Measurements from ENCODE around the gene DLG2. TPM values are rescaled to one million over a fixed set of nuclear protein-coding genes. Genes with fewer than 3 reads are reported as not detected.

Gene DLG2
- total and polyA plus RNA-seq, 2 of the 4 experiments (the other 2 are of a cell fraction): 0.31 to 0.36 TPM

DNA sequence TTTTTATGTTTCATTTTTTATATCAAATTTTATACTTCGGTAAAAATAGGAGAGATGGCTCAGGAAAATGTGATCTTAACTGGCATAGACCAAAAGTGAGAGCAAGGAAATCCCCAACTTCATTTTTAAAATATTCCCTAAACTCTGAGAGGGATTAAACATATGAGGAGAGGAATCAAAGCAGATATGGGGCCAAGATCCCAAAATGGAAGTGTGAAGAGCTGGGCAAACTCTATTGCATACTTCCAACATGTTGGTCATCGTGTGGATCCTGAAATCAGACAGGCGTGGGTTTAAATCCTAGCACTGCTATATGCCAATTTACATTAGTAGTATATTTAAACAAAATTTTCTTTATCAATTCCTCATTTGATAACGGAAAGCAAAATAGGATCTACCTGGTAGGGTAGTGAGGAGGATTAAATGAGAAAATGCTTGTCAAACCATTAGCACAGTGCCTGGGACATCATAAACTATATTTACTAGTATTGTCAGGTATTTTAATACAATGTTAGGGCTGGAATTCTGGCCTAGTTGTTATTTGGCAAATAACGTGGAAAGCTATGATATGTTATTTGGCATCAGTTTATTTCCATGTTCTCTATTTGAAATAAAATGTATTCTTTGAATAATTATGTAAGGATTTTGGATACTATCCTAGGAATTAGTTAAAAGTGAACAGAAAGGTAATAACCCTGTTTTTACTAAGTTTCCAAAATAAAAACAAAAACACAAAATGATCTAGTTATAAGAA is 1948.1 kb downstream of the DLG2 start:
- no peaks in the 10 kb centered on the region for H3K9me3 ChIP-seq (ENCODE audit: control insufficient read depth, insufficient read depth, low read length)
- in situ Hi-C loops (cut with MboI; ENCODE audit: low sequenced_read_pairs) (no loop called here), intact Hi-C loops (cut with micrococcal nuclease) (no loop called here), dilution Hi-C loops (cut with HindIII; ENCODE audit: low sequenced_read_pairs, unreplicated experiment) (no loop called here)
- no TSS peak for BruUV-seq (replicated peaks)
- H2AK9ac ChIP-seq (replicated peaks; ENCODE audit: low read depth, low read length, poor library complexity): no peak overlapping the region
- H2BK120ac ChIP-seq (ENCODE audit: low read depth, low read length): no peak overlapping the region
- WGBS, 2 experiments (ENCODE audit: extremely low coverage in 2 of 2, insufficient read length in 1 of 2): no CpG with 5 or more reads among the region's 5 CpGs
- no peak overlapping the region for H4K91ac ChIP-seq (ENCODE audit: insufficient read depth, low read depth, low read length)
- ATAC-seq (ENCODE audit: low read depth) (no peak), DNase-seq (no peak)
- H3K4me2 ChIP-seq (ENCODE audit: low read depth, low read length): no peak overlapping the region
- no peak overlapping the region for H4K8ac ChIP-seq (ENCODE audit: low read depth in 2 of 2, low read length in 2 of 2)
- H3K4ac ChIP-seq (ENCODE audit: low read depth, low read length): no peak overlapping the region
- no peaks in the 10 kb centered on the region for H3K79me1 ChIP-seq (ENCODE audit: low read depth in 1 of 2, low read length in 2 of 2)
- no peak for TF ChIP-seq RFX5 (IDR thresholded peaks at IDR 0.05; ENCODE audit: low read depth, low read length)
- no peak for TF ChIP-seq MXI1 (IDR thresholded peaks at IDR 0.05; ENCODE audit: borderline replicate concordance, low read depth, low read length)
- no peak for TF ChIP-seq RAD21 (IDR thresholded peaks at IDR 0.05; ENCODE audit: low read length)
- TF ChIP-seq MAZ (IDR thresholded peaks at IDR 0.05; ENCODE audit: borderline replicate concordance, low read depth, low read length): no peak
- no peak for TF ChIP-seq RCOR1 (IDR thresholded peaks at IDR 0.05; ENCODE audit: insufficient replicate concordance, low read length)
- TF ChIP-seq, protein P1, sequence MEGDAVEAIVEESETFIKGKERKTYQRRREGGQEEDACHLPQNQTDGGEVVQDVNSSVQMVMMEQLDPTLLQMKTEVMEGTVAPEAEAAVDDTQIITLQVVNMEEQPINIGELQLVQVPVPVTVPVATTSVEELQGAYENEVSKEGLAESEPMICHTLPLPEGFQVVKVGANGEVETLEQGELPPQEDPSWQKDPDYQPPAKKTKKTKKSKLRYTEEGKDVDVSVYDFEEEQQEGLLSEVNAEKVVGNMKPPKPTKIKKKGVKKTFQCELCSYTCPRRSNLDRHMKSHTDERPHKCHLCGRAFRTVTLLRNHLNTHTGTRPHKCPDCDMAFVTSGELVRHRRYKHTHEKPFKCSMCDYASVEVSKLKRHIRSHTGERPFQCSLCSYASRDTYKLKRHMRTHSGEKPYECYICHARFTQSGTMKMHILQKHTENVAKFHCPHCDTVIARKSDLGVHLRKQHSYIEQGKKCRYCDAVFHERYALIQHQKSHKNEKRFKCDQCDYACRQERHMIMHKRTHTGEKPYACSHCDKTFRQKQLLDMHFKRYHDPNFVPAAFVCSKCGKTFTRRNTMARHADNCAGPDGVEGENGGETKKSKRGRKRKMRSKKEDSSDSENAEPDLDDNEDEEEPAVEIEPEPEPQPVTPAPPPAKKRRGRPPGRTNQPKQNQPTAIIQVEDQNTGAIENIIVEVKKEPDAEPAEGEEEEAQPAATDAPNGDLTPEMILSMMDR (conservative IDR thresholded peaks at IDR 0.05; ENCODE audit: low read depth, low read length): no peak
- TF ChIP-seq CHD1 (IDR thresholded peaks at IDR 0.05; ENCODE audit: low read depth, low read length): no peak
- no peak for TF ChIP-seq SMC3 (IDR thresholded peaks at IDR 0.05; ENCODE audit: low read depth, low read length)
- no peak for TF ChIP-seq CEBPB (IDR thresholded peaks at IDR 0.05; ENCODE audit: low read depth, low read length)
- TF ChIP-seq, protein P2, sequence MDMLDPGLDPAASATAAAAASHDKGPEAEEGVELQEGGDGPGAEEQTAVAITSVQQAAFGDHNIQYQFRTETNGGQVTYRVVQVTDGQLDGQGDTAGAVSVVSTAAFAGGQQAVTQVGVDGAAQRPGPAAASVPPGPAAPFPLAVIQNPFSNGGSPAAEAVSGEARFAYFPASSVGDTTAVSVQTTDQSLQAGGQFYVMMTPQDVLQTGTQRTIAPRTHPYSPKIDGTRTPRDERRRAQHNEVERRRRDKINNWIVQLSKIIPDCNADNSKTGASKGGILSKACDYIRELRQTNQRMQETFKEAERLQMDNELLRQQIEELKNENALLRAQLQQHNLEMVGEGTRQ (IDR thresholded peaks at IDR 0.05; ENCODE audit: low read depth, low read length): no peak
- H2AK5ac ChIP-seq (ENCODE audit: low read depth, low read length): no peak overlapping the region
- no peaks in the 10 kb centered on the region for H3K36me3 ChIP-seq (ENCODE audit: control insufficient read depth, insufficient read depth, low read length)
- no peak overlapping the region for H3K56ac ChIP-seq (ENCODE audit: extremely low read depth, insufficient read depth, low read length)
- H2BK5ac ChIP-seq (ENCODE audit: low read depth, low read length, poor library complexity, severe bottlenecking): no peak overlapping the region
- ChIA-PET POLR2A (ENCODE audit: unreplicated experiment) (no interaction called here), CTCF (no interaction called here)
- no peak overlapping the region for H3K23ac ChIP-seq (ENCODE audit: low read depth, low read length)
- H3K27ac ChIP-seq (ENCODE audit: insufficient read depth, low read length): no peak overlapping the region
- H4K20me1 ChIP-seq (ENCODE audit: insufficient read depth, low read length): no peaks in the 10 kb centered on the region
- H3K9ac ChIP-seq (ENCODE audit: low read depth, low read length): no peak overlapping the region
- no peaks in the 10 kb centered on the region for H3K9me1 ChIP-seq (ENCODE audit: insufficient read depth, low read length)
- H3K18ac ChIP-seq (ENCODE audit: low read depth, low read length): no peak overlapping the region
- no peaks in the 10 kb centered on the region for H3K4me1 ChIP-seq (ENCODE audit: control insufficient read depth, insufficient read depth, low read length)
- no peak overlapping the region for H3K14ac ChIP-seq (replicated peaks; ENCODE audit: low read depth, low read length)
- H3K4me3 ChIP-seq (ENCODE audit: insufficient read depth, low read depth, low read length): no peak overlapping the region
- no peak overlapping the region for H4K5ac ChIP-seq (ENCODE audit: low read depth, low read length)
- no peak overlapping the region for H2BK15ac ChIP-seq (ENCODE audit: low read depth, low read length)
- H2BK20ac ChIP-seq (ENCODE audit: low read depth, low read length): no peak overlapping the region
- 0 out of 2 replicates have a peak, but pooled peaks cover 4% of the 10 kb centered on the region for H3K27me3 ChIP-seq (ENCODE audit: control insufficient read depth, insufficient read depth, low read length)
- H2AFZ ChIP-seq (replicated peaks; ENCODE audit: low read length, poor library complexity): no peak overlapping the region

All from IMR-90 (cell line).